ENCODE results near the gene HYI. TPM values are rescaled to one million over a fixed set of nuclear protein-coding genes. Genes with fewer than 3 reads are reported as not detected.
A peak's percentile ranks its signal among the peaks of the same experiment; 100 is the strongest.
"Not testable (repeated sequence)": the region's sequence is repeated elsewhere in the genome, so short reads cannot be mapped to it uniquely, and the experiment has no call there.

HYI gene, protein sequence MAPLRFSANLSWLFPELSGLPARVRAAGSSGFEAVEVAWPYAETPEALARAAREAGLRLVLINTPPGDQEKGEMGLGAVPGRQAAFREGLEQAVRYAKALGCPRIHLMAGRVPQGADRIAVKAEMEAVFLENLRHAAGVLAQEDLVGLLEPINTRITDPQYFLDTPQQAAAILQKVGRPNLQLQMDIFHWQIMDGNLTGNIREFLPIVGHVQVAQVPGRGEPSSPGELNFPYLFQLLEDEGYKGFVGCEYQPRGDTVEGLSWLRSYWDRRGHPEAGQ
- total RNA-seq = 10 to 100 TPM in 1 of 3 donors, 1 to 10 TPM in 2; 7.0 to 14.2 (median 8.6) TPM
- 11.6 TPM for total RNA-seq (2013)

GRCh38 chr1:43453442-43454269 is at the start of gene HYI:
HYI (minus strand) TSS chr1:43453931; CDS start chr1:43453793, 138 bp downstream.
- under 1% methylated on average over 87 of the region's 87 CpGs for WGBS (ENCODE audit: insufficient coverage)
- peaks cover 20 to 21% of the 10 kb centered on the region in 2 donors for H3K4me1 Mint-ChIP-seq
- no peaks in the 10 kb centered on the region for H3K9me3 Mint-ChIP-seq
- H3K27ac Mint-ChIP-seq = peak within 1 kb of the TSS; percentile 68 to 74
- H3K27me3 Mint-ChIP-seq (ENCODE audit: low read depth in 2 of 2) = peaks cover 23 to 33% of the 10 kb centered on the region in 2 donors
- Histone ChIP-seq H3K27ac (ENCODE audit: low read length) (peak within 1 kb of the TSS; percentile 44), H3K9me3 (ENCODE audit: control insufficient read depth, insufficient read depth, low read length) (no peaks in the 10 kb centered on the region), H3K4me1 (ENCODE audit: control insufficient read depth, insufficient read depth, low read length) (peaks cover 13% of the 10 kb centered on the region), H3K36me3 (ENCODE audit: control insufficient read depth, insufficient read depth, low read length) (peaks cover 17% of the 10 kb centered on the region), H3K27me3 (ENCODE audit: control insufficient read depth, insufficient read depth, low read length) (no peaks in the 10 kb centered on the region), H3K4me3 (ENCODE audit: low read length) (peak within 1 kb of the TSS; percentile 71)
- intact Hi-C loops (cut with micrococcal nuclease) = no loop called here
- peak within 1 kb of the TSS; percentile 93 for H3K4me3 Mint-ChIP-seq
- ATAC-seq (peak; percentile 72 to 77 (median 76)), DNase-seq (peak; percentile 35 to 80)
- peaks cover 8% of the 10 kb centered on the region for H3K36me3 Mint-ChIP-seq
- TF ChIP-seq, protein P1, sequence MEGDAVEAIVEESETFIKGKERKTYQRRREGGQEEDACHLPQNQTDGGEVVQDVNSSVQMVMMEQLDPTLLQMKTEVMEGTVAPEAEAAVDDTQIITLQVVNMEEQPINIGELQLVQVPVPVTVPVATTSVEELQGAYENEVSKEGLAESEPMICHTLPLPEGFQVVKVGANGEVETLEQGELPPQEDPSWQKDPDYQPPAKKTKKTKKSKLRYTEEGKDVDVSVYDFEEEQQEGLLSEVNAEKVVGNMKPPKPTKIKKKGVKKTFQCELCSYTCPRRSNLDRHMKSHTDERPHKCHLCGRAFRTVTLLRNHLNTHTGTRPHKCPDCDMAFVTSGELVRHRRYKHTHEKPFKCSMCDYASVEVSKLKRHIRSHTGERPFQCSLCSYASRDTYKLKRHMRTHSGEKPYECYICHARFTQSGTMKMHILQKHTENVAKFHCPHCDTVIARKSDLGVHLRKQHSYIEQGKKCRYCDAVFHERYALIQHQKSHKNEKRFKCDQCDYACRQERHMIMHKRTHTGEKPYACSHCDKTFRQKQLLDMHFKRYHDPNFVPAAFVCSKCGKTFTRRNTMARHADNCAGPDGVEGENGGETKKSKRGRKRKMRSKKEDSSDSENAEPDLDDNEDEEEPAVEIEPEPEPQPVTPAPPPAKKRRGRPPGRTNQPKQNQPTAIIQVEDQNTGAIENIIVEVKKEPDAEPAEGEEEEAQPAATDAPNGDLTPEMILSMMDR (IDR thresholded peaks at IDR 0.05) = no peak

DNA sequence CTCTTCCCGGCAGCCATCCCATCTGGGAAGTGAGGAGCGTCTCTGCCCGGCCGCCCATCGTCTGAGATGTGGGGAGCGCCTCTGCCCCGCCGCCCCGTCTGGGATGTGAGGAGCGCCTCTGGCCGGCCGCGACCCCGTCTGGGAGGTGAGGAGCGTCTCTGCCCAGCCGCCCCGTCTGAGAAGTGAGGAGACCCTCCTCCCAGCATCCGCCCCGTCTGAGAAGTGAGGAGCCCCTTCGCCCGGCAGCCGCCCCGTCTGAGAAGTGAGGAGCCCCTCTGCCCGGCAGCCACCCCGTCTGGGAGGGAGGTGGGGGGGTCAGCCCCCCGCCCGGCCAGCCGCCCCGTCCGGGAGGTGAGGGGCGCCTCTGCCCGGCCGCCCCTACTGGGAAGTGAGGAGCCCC is 48.1 kb upstream of the HYI start:
- intact Hi-C loops (cut with micrococcal nuclease); H3K4me1 Mint-ChIP-seq; H3K9me3 ChIP-seq (ENCODE audit: control insufficient read depth, insufficient read depth, low read length); H3K4me3 ChIP-seq (ENCODE audit: low read length); DNase-seq; ATAC-seq; H3K27ac ChIP-seq (ENCODE audit: low read length); H3K27me3 ChIP-seq (ENCODE audit: control insufficient read depth, insufficient read depth, low read length); H3K36me3 ChIP-seq (ENCODE audit: control insufficient read depth, insufficient read depth, low read length); H3K27ac Mint-ChIP-seq; H3K4me3 Mint-ChIP-seq; H3K36me3 Mint-ChIP-seq; H3K4me1 ChIP-seq (ENCODE audit: control insufficient read depth, insufficient read depth, low read length); H3K9me3 Mint-ChIP-seq: not testable (repeated sequence)
- H3K27me3 Mint-ChIP-seq (ENCODE audit: low read depth in 2 of 2) = peaks cover 9 to 23% of the 10 kb centered on the region in 2 donors
- WGBS (ENCODE audit: insufficient coverage) = 99% methylated on average over 13 of the region's 33 CpGs

GRCh38 chr1:43499898-43500297 is 46.2 kb upstream of the HYI start:
- H3K27me3 ChIP-seq (ENCODE audit: control insufficient read depth, insufficient read depth, low read length) = no peaks in the 10 kb centered on the region
- no peaks in the 10 kb centered on the region for H3K9me3 ChIP-seq (ENCODE audit: control insufficient read depth, insufficient read depth, low read length)
- H3K27ac Mint-ChIP-seq = no peak overlapping the region
- H3K4me3 ChIP-seq (ENCODE audit: low read length) = no peak overlapping the region
- WGBS (ENCODE audit: insufficient coverage) = 91% methylated on average over 6 of the region's 6 CpGs
- H3K27me3 Mint-ChIP-seq (ENCODE audit: low read depth in 2 of 2) = peaks cover 15 to 23% of the 10 kb centered on the region in 2 donors
- H3K9me3 Mint-ChIP-seq = no peaks in the 10 kb centered on the region
- no peak overlapping the region for H3K27ac ChIP-seq (ENCODE audit: low read length)
- intact Hi-C loops (cut with micrococcal nuclease) = no loop called here
- ATAC-seq (no peak), DNase-seq (no peak)
- H3K4me1 Mint-ChIP-seq = no peaks in the 10 kb centered on the region
- H3K4me3 Mint-ChIP-seq = no peak overlapping the region
- no peaks in the 10 kb centered on the region for H3K36me3 Mint-ChIP-seq
- H3K4me1 ChIP-seq (ENCODE audit: control insufficient read depth, insufficient read depth, low read length) = no peaks in the 10 kb centered on the region
- no peaks in the 10 kb centered on the region for H3K36me3 ChIP-seq (ENCODE audit: control insufficient read depth, insufficient read depth, low read length)
- TF ChIP-seq, protein P1 (IDR thresholded peaks at IDR 0.05) = no peak

DNA sequence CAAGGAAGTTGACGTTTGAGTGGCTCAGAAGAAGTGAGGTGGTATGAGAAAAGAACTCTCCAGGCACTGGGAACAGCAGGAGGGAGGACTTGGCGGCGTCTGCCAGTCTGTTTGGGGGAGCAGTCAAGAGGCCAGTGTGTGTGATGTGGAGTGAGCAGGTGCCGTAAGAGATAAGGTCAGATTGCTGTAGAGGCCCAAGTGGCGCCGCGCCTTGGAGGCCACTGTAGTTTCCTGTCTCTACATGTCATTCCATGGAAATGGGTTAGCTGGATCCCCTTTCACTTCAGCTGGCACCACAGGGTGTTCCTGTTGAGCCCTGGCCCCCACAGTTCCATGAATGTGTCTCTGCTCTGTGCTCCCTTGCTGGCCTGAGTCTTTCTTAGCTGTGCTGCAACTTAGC is 41.5 kb upstream of the HYI start:
- TF ChIP-seq, protein P1 (IDR thresholded peaks at IDR 0.05) = no peak
- intact Hi-C loops (cut with micrococcal nuclease) = no loop called here
- Mint-ChIP-seq H3K36me3 (peaks cover 1% of the 10 kb centered on the region), H3K27ac (no peak overlapping the region), H3K4me1 (no peaks in the 10 kb centered on the region), H3K4me3 (no peak overlapping the region), H3K9me3 (peaks cover 0 to 4% of the 10 kb centered on the region in 2 donors), H3K27me3 (ENCODE audit: low read depth in 2 of 2) (peaks cover 25 to 36% of the 10 kb centered on the region in 2 donors)
- Histone ChIP-seq H3K36me3 (ENCODE audit: control insufficient read depth, insufficient read depth, low read length) (no peaks in the 10 kb centered on the region), H3K4me3 (ENCODE audit: low read length) (no peak overlapping the region), H3K27me3 (ENCODE audit: control insufficient read depth, insufficient read depth, low read length) (no peaks in the 10 kb centered on the region), H3K9me3 (ENCODE audit: control insufficient read depth, insufficient read depth, low read length) (no peaks in the 10 kb centered on the region), H3K27ac (ENCODE audit: low read length) (no peak overlapping the region), H3K4me1 (ENCODE audit: control insufficient read depth, insufficient read depth, low read length) (no peaks in the 10 kb centered on the region)
- WGBS (ENCODE audit: insufficient coverage) = 91% methylated on average over 7 of the region's 7 CpGs
- no peak for DNase-seq
- no peak for ATAC-seq

Data from natural killer cell (primary cell).